PC-3 (cell line): ENCODE measurements around the gene PRSS50. TPM values are rescaled to one million over a fixed set of nuclear protein-coding genes. Genes with fewer than 3 reads are reported as not detected.
"Not testable (repeated sequence)": the region's sequence is repeated elsewhere in the genome, so short reads cannot be mapped to it uniquely, and the experiment has no call there.

Source experiments
- ATAC-seq: fragments of 200-7000 bp; cut with Tn5 transposase; 2 replicates; pipeline ENCODE4 v1.9.1; 2020; ENCODE audit warnings: mild to moderate bottlenecking, moderate library complexity
- BruUV-seq: library from RNA; stranded (reverse); fragments of 400-500 nt; replicated peaks from 2 replicates; lab custom pipeline; 2021; lab: Mats Ljungman, UMichigan
- CTCF ChIA-PET: fragments of 300-600 bp; sonication (Branson Sonifier 250); formaldehyde crosslinking; loops from one replicate; lab custom pipeline; 2022; ENCODE audit warnings: antibody characterized with exemption; lab: Charles Lee
- POLR2A ChIA-PET: fragments of 300-600 bp; sonication (Branson Sonifier 250); formaldehyde crosslinking; loops from one replicate; lab custom pipeline; 2022; ENCODE audit warnings: antibody characterized with exemption; ENCODE audit not compliant: unreplicated experiment; lab: Charles Lee
- DNase-seq: peaks from one replicate; pipeline ENCODE4 v3.0.0-alpha.2; 2015
- H2AFZ ChIP-seq: fragments of 300-600 bp; sonication (generic); 2 replicates; pipeline ENCODE4 v1.6.0; 2016; ENCODE audit warnings: antibody characterized with exemption, low read length
- H3F3A ChIP-seq: fragments of 300-600 bp; sonication (generic); one replicate; pipeline ENCODE4 v1.6.0; 2017; ENCODE audit warnings: antibody characterized with exemption, low read length, control low read depth, mild to moderate bottlenecking; ENCODE audit not compliant: unreplicated experiment
- H3K27ac ChIP-seq: fragments of 300-600 bp; sonication (generic); 2 replicates; pipeline ENCODE4 v1.5.1; 2016; ENCODE audit warnings: mild to moderate bottlenecking, low read length
- H3K27me3 ChIP-seq: fragments of 300-600 bp; sonication (generic); 2 replicates; pipeline ENCODE4 v1.6.1; 2016; ENCODE audit warnings: low read length, mixed read lengths
- H3K36me3 ChIP-seq: fragments of 300-600 bp; sonication (generic); 2 replicates; pipeline ENCODE4 v1.6.1; 2016; ENCODE audit warnings: low read depth, mixed run types, low read length, mixed read lengths
- H3K4me1 ChIP-seq: fragments of 300-600 bp; sonication (generic); 2 replicates; pipeline ENCODE4 v1.5.1; 2016; ENCODE audit warnings: low read length; ENCODE audit not compliant: insufficient read depth
- H3K4me2 ChIP-seq: fragments of 300-600 bp; sonication (generic); 2 replicates; pipeline ENCODE4 v1.6.0; 2016; ENCODE audit warnings: low read length
- H3K4me3 ChIP-seq: fragments of 300-600 bp; sonication (generic); 2 replicates; pipeline ENCODE4 v1.5.1; 2016; ENCODE audit warnings: mild to moderate bottlenecking, low read length, mixed read lengths
- H3K79me2 ChIP-seq: fragments of 300-600 bp; sonication (generic); 2 replicates; pipeline ENCODE4 v1.6.1; 2017; ENCODE audit warnings: low read length, mixed read lengths
- H3K9ac ChIP-seq: fragments of 300-600 bp; sonication (generic); 2 replicates; pipeline ENCODE4 v1.6.0; 2016; ENCODE audit warnings: mild to moderate bottlenecking, low read length
- H3K9me2 ChIP-seq: fragments of 300-600 bp; sonication (generic); replicated peaks from 2 replicates; pipeline ENCODE4 v1.6.1; 2016; ENCODE audit warnings: mixed run types, low read length, mixed read lengths
- H3K9me3 ChIP-seq: fragments of 300-600 bp; sonication (generic); 2 replicates; pipeline ENCODE4 v1.6.1; 2016; ENCODE audit warnings: low read length, mixed read lengths
- H4K20me1 ChIP-seq: fragments of 300-600 bp; sonication (generic); 2 replicates; pipeline ENCODE4 v1.6.1; 2016; ENCODE audit warnings: low read length, mixed read lengths
- CTCF ChIP-seq: fragments of 300-600 bp; sonication (generic); conservative IDR thresholded peaks from 2 replicates; pipeline ENCODE4 v1.5.1; 2017; ENCODE audit warnings: antibody characterized with exemption, low read depth, mild to moderate bottlenecking, low read length
- EZH2 ChIP-seq: fragments of 300-600 bp; sonication (generic); IDR thresholded peaks from one replicate; pipeline ENCODE4 v1.6.1; 2017; ENCODE audit warnings: antibody characterized with exemption, mild to moderate bottlenecking, low read length; ENCODE audit not compliant: unreplicated experiment
- EZH2phosphoT487 ChIP-seq: fragments of 300-600 bp; sonication (generic); IDR thresholded peaks from 2 replicates; pipeline ENCODE4 v1.6.1; 2018; ENCODE audit warnings: mild to moderate bottlenecking, antibody characterized with exemption, low read length, borderline replicate concordance
- intact Hi-C: fragments of 100-400 bp; cut with micrococcal nuclease; formaldehyde crosslinking; loops from 2 replicates; pipeline ENCODE4 v1.9.0; 2023
- total RNA-seq: library from RNA; depleted of rRNA; stranded (reverse); fragments of >200 nt; gene quantifications from 2 replicates; pipeline ENCODE4 v1.2.3, GENCODE V29; 2014

The PRSS50 gene
- total RNA-seq, 1 experiment from 2014 or later, result not detected

- TF ChIP-seq CTCF, result peak; percentile 95
- no peak for TF ChIP-seq EZH2phosphoT487
- no peak overlapping the region for H3K27ac ChIP-seq
- ATAC-seq, result peak; percentile 86
- POLR2A ChIA-PET, result no interaction called here
- H2AFZ ChIP-seq, result no peak overlapping the region
- no peak overlapping the region for H3K4me2 ChIP-seq
- no peaks in the 10 kb centered on the region for H3K27me3 ChIP-seq
- H3K9me3 ChIP-seq, result no peaks in the 10 kb centered on the region
- no peak overlapping the region for H3K9ac ChIP-seq
- CTCF ChIA-PET, result interaction anchor here (1.2 to 2.0 kb wide), 2 partner anchors 204 to 216 kb away, joined by 3 to 11 read pairs; no protein-coding TSS in a partner anchor
- H4K20me1 ChIP-seq, result no peaks in the 10 kb centered on the region
- peaks cover 13% of the 10 kb centered on the region for H3K4me1 ChIP-seq
- H3K4me3 ChIP-seq, result no peak overlapping the region
- no TSS peak for BruUV-seq
- H3K79me2 ChIP-seq, result no peaks in the 10 kb centered on the region
- no peaks in the 10 kb centered on the region for H3K36me3 ChIP-seq
- no peaks in the 10 kb centered on the region for H3F3A ChIP-seq
- intact Hi-C loops, result loop anchor here (1.0 kb wide), 2 partner anchors 190 to 204 kb away; no protein-coding TSS in a partner anchor
- no peaks in the 10 kb centered on the region for H3K9me2 ChIP-seq
- peak; percentile 82 for DNase-seq
These were observed 12.6 kb downstream of the PRSS50 start for GRCh38 chr3:46705022-46705530.

- H3K27me3 ChIP-seq, DNase-seq, H3K9ac ChIP-seq, H3K36me3 ChIP-seq, H3F3A ChIP-seq, H2AFZ ChIP-seq, H3K4me2 ChIP-seq, H4K20me1 ChIP-seq, ATAC-seq, H3K79me2 ChIP-seq, H3K9me2 ChIP-seq, intact Hi-C loops, H3K4me3 ChIP-seq, H3K27ac ChIP-seq, H3K9me3 ChIP-seq, CTCF ChIA-PET, BruUV-seq, POLR2A ChIA-PET: not testable (repeated sequence)
- H3K4me1 ChIP-seq, result peaks cover 13% of the 10 kb centered on the region
These were observed 13.3 kb downstream of the PRSS50 start for GRCh38 chr3:46704346-46704745.

GRCh38 chr3:46703013-46703520 is 14.6 kb downstream of the PRSS50 start:
- no peak overlapping the region for H3K9ac ChIP-seq
- no peaks in the 10 kb centered on the region for H3K9me3 ChIP-seq
- TF ChIP-seq EZH2 (no peak), CTCF (no peak), EZH2phosphoT487 (no peak)
- H3K79me2 ChIP-seq, result no peaks in the 10 kb centered on the region
- DNase-seq (no peak), ATAC-seq (no peak)
- no peaks in the 10 kb centered on the region for H3K36me3 ChIP-seq
- ChIA-PET POLR2A (interaction anchor here (0.6 kb wide), 1 partner anchor 630 kb away, joined by 3 read pairs; no protein-coding TSS in a partner anchor), CTCF (no interaction called here)
- H2AFZ ChIP-seq, result no peak overlapping the region
- no peaks in the 10 kb centered on the region for H4K20me1 ChIP-seq
- peaks cover 13% of the 10 kb centered on the region for H3K4me1 ChIP-seq
- no peaks in the 10 kb centered on the region for H3K9me2 ChIP-seq
- H3K27ac ChIP-seq, result no peak overlapping the region
- H3K27me3 ChIP-seq, result no peaks in the 10 kb centered on the region
- no peak overlapping the region for H3K4me2 ChIP-seq
- intact Hi-C loops, result no loop called here
- H3F3A ChIP-seq, result no peaks in the 10 kb centered on the region
- no peak overlapping the region for H3K4me3 ChIP-seq
- BruUV-seq, result no TSS peak
